Measurements from ENCODE around the gene TBL1X.
A peak's percentile ranks its signal among the peaks of the same experiment; 100 is the strongest.
"Not testable (repeated sequence)": the region's sequence is repeated elsewhere in the genome, so short reads cannot be mapped to it uniquely, and the experiment has no call there.

Gene TBL1X

DNA sequence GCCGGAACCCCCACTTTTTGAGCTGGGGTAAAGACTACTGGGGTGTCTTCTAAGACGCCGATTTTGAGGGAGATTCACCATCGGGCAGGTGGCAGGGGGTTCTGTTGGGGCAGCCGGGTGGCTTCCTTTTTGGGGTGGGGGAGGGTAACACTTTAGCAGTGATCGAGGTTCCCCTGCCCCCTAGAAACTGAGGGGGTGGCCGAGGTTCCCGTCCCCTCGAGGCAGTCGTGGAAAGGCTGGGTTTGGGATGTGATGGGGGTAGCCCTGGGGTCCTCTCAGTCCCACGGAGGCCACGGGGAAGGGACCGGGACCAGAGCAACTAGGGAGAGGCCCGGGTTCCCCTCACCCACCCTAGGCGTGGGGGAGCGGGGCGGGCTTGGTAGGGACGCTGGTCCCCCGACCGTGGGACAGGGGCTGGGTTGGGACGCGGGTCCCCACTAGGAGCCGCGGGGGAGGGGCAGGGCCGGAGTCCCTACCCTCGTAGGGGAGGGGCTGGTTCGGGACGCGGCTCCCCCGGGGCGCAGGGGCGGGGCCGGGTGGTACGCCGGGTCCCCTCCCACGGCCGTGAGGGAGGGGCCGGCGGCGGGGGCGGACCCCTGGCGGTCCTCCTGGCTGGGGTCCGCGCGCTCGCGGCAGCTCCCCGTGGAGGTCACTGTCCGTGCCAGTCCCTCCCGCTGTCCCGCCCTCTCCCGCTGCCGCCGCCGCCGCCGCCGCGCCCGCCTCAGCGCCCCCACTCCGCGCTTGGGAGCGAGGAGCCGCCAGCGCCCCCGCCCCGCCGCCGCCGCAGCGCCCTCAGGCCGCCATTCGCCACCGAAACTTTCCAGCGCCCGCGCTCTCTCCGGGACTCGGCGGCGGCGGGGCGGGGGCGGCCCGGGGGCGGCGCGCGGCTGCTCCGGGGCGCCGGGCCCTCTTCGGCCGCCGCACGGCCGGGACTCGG lies at the start of gene TBL1X:
TBL1X (plus strand) TSS at position 624 of the 937 bp plus-strand sequence. CDS start 188,529 bp downstream, outside the sequence.
- peak; percentile 66 for DNase-seq

DNA sequence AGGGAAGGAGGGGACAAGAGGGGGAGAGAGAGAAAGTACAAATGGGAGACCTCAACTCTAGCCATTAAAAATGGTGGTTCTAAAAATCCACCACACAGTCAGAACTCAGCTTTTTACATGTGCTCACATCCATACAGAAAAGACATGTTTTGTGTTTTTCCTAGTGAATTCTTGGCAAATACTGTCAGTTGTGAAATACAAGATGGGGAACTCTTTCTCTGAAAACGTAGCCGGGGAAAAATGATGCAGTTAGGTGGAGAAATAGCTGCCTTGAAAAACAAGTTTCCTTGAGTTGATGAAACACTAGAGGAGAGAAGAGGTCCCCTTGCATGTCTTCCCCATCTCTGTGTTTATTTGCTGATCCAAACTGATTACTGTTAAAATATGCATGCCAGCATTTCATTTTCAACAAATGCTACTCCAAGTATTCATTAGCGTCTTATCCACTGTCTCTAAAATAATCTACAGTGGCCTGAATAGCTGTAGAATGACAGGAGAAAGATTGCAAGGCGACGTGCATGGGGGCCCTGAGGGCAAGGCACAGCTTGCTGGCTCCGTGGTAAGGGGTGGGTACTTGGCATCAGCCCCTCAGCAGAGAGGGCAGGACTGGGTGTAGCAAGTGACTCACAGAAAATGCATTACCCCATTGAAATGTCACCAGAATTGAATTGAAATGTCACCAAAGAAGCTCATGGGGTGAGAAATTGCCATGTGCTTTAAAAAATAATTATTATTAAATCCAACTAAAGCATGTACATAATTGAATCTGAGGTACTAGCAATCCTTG lies 48.1 kb upstream of the TBL1X start:
- DNase-seq = no peak

DNA sequence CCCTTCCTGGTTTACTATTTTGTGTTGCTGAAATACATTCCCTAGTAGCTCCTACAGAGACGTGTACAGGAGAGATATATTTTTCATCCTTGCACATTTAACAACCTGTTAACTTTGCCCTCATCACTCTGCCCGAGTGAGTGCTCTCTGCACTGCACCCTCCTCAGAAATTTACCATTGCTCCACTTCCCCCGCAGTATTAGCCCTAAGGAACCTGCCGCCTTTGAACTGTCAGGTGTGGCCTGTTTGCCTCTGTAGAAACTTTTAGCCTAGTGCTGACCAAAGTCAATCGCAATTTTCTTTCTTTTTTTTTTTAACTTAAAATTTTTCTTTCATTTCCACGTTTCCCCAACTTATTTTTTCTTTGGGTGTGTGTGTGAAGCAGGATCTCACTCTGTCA lies 46.6 kb upstream of the TBL1X start:
- no peak for DNase-seq

- DNase-seq = no peak
These were observed 44.3 kb upstream of the TBL1X start for GRCh38 chrX:9420275-9421265.

GRCh38 chrX:9429767-9430166 lies 35.1 kb upstream of the TBL1X start:
- DNase-seq = no peak

- DNase-seq = no peak
These were observed 34.4 kb upstream of the TBL1X start for GRCh38 chrX:9430346-9430921.

DNA sequence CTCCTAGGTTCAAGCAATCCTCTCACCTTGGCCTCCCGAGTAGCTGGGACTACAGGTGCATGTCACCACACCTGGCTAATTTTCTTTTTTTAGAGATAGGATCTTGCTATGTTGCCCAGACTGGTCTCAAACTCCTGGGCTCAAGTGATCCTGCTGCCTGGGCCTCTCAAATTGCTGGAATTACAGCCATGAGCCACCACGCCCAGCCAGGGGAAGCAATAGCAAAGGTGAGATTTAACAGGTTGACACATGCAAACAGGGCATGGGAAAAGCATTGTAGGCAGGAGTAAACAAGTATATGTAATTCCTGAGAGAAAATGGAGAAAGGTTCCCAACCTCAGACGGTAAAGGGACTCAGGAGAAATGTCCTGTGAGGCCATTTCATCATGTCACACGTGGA lies 33.6 kb upstream of the TBL1X start:
- no peak for DNase-seq

DNA sequence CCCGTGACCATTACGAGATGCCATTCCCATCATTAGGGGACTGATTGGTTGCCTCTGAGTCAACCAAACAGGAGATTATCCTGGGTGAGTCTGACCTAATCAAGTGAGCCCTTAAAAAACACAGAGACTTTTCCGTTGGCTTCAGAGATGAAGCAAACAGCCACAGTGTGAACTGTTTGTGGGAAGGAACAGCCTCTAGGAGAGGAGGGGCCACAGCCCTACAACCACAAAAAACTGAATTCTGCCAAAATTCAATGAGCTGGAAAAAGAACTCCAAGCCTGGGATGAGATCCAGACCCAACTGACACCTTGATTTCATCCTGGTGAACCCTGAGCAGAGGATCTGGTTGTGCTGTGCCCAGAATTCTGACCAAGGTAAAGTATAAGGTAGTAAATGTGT lies 31.3 kb upstream of the TBL1X start:
- DNase-seq = no peak

DNA sequence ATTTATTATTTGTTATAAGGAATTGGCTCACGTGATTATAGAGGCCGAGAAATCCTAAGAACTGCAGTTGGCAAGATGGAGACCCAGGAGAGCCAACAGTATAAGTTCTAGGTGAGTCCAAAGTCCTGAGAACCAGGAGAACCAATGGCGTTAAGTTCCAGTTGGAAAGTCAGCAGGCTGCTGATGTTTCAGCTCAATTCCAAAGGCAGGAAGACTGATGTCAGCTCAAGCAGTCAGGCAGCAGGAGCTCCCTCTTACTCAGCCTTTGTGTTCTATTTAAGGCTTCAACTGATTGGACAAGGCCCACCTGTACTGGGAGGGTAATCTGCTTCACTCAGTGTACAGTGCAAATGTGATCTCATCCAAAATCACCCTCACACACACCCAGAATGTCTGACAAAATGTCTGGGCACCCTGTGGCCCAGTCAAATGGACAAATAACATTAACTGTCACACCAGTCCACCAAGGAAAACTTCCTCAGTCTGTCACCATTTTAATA lies 30.8 kb upstream of the TBL1X start:
- no peak for DNase-seq

DNA sequence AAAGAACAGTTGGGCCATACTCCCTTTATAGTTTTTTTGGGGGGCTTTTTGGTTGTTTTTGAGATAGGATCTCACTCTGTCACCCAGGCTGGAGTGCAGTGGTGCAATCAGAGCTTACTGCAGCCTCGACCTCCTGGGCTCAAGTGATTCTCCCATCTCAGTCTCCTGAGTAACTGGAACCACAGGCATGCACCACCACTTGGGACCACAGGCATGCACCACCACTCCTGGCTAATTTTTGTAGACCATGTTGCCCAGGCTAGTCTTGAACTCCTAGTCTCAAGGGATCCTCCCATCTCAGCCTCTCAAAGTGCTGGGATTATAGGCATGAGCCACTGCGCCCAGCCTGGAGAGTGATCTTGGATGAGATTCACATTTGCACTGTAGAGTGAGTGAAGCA lies 29.8 kb upstream of the TBL1X start:
- DNase-seq = not testable (repeated sequence)

GRCh38 chrX:9436812-9437211 lies 28.0 kb upstream of the TBL1X start:
- DNase-seq = no peak

- DNase-seq = no peak
These were observed 25.8 kb upstream of the TBL1X start for GRCh38 chrX:9438933-9439494.

DNA sequence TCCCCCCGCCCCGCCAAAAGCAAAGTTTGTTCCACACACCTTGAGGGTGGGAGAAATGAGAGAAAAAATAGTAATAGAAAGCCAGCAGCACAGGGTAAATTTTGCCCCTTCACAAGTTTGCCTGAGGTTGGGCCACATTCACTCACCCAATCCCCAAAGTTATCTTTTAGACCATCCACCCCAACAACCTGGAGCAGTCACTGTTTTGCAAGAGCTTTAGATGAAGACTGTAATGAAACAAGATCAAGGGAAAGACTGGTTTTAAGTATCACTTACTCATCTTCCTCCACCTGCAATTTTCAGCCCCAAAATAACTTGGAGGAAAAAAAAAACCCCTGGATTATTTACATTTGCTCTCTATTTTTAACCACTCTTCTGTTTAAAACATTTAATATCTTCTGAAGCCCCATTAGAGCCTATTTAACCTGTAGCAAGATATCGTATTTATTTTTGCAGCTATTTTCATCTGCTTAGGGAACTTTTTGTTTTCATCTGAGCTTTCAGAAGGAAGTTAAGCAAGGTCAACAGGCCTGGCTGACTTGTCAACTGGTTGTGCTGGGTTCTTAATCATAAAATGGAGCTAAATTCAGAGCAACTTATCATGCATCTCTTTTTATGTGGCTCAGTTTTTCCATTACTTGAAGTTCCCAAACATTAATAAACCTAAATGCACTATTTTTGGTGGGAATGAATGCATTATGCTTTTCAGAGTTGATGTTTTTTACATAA lies 24.6 kb upstream of the TBL1X start:
- DNase-seq = no peak

- no peak for DNase-seq
These were observed 22.8 kb upstream of the TBL1X start for GRCh38 chrX:9442056-9442455.

DNA sequence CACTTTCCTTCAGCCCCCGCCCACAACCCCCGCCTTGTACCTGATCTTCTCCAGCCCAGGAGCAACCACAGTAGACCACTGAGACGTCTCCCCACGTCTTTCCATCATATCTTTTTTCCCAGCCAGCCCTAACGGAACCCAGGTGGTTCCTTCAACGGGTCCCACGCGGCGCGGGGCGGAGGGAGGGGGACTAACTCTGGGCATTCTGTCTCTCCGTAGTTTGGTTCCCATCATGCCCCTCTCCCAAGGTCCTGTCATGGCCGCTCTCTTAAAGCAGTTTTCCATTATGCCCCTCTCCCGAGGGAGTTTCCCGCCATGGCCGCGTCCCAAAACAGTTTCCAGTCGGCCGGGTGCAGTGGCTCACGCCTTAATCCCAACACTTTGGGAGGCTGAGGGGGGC lies 21.5 kb upstream of the TBL1X start:
- no peak for DNase-seq

GRCh38 chrX:9447906-9448305 lies 17.0 kb upstream of the TBL1X start:
- DNase-seq = no peak

DNA sequence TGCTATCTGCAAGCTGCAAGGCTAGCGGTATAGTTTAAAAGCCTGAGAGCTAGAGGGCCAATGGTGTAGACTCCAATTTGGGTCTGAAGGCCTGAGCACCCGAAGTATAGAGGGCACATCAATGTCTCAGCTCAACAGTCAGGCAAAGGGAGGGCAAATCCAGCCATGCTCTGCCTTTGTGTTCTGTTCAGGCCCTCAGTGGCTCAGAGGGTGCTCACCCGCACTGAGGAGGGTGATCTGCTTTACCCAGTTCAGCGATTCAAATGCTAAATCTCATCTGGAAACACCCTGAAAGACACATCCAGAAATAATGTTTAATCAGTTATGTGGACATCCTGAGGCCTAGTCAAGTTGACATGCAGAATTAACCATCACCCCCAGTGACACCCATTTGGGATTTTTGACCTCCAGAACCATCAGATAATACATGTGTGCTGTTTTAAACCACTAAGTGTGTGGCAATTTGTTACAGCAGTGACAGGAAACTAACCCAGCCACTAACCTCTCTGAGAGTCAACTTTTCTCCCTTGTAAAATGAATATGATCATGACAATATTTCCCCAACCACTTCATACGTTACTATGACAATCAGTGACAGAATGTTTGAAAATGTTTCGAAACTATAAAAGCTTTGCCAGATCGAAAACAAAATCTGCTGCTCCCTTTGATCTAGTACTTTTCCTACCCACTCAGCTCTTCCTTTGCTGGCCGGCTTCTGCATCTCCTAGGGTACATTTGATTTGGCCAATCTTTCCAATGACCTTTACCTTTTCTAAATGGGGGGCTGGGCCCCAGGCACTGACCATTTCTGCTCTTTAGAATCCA lies 8.4 kb upstream of the TBL1X start:
- peak; percentile 40 for DNase-seq

DNA sequence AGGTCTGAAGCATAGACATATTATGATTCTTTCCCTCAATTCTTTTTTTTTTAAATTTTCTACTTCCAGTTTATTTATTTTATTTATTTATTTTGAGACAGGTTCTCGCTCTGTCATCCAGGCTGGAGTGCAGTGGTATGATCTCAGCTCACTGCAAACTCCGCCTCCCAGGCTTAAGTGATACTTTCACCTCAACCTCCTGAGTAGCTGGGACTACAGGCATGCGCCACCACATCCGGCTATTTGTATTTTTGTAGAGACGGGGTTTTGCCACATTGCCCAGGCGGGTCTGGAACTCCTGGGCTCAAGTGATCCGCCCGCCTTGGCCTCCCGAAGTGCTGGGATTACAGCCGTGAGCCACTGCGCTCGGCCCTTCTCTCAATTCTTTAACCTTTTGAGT lies 6.8 kb upstream of the TBL1X start:
- DNase-seq = not testable (repeated sequence)

GRCh38 chrX:9458516-9459078 lies 6.3 kb upstream of the TBL1X start:
- no peak for DNase-seq

Measured in activated T-cell treated with anti-CD3 and anti-CD28 coated beads, Interleukin-2, amount 50 U/mL, for 1 hour (primary cell).